Measurements from ENCODE around the gene DNAH17.

DNAH17 gene

DNA sequence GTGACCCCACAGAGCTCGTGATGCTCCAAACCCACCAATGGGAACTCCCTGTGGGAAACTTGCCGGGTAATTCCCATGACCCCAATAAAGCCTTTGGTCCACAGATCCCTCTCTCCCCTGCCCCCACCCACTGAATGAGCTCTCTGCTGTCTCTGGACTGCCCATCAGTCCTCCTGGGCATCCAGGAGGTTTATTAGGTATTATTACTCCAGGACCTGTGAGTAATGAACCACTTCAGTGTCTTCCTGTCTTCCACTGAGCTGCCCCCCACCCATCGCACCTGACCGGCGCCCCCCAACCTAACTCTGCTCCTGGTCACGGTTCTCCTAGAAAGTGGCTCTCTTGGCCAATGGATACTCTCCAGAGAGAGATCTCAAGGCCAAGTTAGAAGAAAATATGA is 28.7 kb upstream of the DNAH17 start:
- no peak for DNase-seq (ENCODE audit: low read depth)

DNA sequence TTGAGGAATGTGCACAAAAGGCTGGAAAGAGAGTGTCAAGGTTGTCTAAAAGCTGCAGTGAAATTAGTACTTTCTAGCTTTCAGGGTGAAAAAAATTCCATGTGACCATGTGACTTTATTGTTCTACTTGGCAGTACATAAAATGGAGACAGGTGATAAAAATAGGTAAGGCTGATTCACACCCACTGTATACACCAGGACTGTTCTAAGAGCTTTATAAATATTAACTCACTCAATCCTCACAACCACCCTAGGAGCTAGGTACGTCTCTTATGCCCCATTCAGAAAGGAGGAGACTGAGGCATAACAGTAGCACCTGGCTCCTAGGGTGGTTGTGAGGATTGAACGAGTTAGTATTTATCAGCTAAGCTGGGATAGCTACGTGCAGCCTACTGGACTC is 28.2 kb upstream of the DNAH17 start:
- DNase-seq (ENCODE audit: low read depth) = no peak

DNA sequence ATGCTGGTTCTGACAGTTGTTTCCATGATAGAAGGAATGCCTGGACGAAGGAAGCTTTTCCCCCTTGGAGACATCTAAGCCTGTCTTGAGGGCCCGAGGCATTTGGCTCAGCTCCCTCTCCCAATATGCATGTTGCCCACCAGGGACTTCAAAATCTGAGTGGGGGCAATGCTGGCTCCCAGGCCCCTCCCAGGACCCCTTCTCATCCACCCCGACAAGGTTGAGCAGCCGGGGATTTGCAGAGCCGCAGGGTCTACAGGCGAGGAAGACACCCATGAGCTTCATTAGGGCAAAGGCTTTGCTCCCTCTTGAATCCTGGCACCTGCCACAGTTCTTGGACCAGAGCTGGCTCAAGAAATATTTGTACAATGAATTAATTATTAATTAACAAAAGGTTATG is 25.1 kb upstream of the DNAH17 start:
- DNase-seq (ENCODE audit: low read depth) = no peak

DNA sequence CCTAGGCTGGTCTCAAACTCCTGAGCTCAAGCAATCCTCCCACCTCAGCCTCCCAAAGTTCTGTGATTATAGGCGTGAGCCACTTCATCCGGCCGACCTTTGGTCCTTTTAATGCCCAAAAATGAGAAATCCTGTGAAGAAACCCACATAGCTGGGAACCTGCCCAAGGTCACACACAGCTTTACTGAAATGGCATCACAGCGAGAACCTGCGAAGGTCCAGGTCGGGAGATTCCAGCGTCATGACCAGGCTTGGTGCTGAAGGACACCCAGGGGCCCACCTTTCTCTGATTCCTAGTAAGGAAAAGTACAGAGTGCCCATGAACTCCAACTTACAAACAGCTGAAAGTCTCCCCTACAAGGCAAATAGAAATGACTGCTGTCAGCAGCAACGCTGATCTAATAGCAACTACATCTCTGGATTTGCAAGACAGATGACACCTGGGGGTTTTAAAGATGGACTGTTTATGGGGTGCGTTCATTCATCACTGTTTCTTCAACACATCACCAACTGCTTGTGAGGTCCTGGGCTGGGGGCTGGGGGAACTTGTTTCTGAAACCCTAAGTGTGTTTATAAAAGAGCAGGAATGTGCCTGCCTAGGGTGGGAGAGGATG is 24.5 kb upstream of the DNAH17 start:
- no peak for DNase-seq (ENCODE audit: low read depth)

DNA sequence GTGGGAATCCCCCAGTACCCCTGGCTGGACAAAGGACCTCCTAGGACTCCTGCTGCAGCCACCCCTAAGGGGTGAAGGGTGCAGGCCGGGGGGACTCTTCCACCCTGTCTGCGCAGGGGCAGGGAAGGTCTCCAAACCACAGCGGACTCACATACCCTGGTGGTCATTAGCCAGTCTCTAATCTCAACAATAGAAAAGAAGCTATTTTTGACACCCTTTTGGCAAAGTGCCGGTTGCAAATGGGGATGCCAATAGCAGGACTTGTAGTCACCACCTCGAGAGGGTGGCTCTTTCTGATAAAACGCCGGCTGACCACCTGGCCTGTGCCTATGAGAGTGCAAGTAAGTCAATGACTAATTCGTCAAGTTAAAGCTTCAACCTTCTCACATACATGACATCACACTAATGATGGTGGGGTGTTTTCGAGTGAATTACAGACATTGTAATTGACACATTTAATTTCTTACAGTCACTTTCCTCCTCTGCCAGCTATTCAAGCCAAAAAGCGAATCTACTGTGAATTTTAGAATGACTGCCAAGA is 23.1 kb upstream of the DNAH17 start:
- DNase-seq (ENCODE audit: low read depth) = no peak

DNA sequence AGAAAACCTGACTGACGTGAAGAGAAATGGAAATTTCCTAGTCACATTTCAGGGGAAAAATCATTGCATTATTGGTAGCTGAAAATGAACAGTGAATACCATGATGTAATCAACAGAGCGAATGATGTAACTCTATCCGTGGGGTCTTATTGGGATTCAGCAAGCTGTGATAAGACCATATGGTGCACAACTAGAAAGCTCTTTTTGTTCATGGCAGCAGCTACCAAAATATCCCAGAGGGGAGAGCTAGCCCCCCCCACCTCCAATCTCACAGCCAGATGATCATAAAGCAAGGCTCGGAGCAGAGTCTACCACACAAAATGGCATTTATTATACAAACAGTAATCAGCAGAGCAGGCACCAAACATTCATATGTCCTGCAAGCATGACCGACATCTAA is 22.2 kb upstream of the DNAH17 start:
- no peak for DNase-seq (ENCODE audit: low read depth)

DNA sequence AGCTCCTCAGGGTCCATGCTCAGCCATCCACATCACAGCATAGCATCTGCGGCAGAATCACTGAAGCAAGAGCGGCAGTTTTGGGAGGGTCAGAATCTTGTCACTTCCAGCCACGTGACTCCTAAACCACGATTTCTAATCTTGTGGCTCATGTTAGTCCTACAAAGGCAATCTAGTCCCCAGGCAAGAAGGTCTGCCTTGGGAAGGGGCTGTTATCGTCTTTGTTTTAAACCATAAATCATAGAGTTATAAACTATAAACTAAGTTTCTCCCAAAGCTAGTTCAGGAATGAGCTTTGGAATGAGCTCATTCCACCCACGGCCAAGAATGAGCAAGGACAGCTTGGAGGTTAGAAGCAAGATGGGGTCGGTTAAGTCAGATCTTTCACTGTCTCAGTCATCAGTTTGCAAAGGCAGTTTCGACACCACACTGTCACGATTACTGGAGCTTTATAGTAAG is 20.8 kb upstream of the DNAH17 start:
- DNase-seq (ENCODE audit: low read depth) = no peak

DNA sequence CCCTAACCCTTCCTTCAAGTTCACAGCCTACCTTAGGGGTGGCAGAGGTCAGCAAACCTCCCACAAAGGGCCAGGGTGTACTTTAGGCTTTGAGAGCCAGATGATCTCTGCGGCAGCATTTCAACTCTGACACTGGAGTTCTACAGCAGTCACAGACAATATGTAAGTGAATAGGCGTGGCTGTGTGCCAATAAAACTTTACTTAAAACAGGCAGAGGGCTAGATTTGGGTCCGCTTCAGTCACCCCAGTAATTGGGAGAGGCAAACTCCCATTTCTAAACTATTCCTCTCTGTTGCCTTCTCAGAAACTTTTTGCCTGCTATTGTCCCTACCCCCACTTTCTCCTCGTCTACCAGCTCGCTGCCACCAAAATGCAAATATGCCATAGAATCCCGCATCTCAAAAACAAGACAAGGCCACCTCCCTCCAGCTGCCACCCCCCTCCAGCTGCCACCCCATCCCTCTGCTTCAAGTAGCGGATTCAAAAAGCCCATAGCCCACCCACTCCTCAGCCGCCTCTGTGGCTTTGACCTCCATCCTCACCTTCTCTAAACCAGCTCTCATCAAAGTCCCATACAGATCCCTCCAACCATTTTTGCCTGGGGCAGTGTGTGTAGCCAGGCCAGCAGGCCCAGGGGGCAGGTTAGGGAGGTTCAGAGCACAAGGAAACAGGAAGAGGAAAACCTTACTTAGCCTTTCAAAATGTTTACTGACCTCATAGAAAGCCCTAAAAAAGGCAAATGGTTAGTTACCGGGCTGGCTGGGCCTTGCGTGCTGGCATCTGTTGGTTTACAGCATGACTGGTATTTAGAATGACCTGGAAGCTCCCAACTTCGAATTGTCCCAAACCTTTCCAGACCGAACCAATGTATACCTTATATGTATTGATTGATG is 19.9 kb upstream of the DNAH17 start:
- no peak for DNase-seq (ENCODE audit: low read depth)

DNA sequence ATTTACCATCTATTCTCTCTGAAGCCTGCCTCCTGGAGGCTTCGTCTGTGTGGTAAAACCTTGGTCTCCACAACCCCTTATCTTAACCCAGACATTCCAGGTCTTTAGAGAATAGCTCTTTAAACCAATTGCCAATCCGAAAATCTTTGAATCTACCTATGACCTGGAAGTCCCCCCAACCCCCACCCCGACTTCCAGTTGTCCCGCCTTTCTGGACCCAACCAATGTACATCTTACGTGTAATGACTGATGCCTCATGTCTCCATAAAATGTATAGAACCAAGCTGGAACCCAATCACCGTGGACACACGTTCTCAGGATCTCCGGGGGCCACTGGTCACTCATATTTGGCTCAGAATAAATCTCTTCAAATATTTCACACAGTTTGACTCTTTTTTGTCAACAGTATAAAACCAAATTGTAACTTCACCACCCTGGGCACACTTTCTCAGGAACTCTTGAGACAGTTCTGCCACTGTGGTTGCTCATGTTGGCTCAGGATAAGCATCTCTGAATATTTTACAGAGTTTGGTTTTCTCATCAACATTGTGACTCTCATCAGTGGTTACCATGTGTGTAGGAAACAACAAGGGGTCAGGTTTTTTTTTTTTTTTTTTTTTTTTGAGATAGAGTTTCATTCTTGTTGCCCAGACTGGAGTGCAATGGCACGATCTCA is 18.1 kb upstream of the DNAH17 start:
- no peak for DNase-seq (ENCODE audit: low read depth)

DNA sequence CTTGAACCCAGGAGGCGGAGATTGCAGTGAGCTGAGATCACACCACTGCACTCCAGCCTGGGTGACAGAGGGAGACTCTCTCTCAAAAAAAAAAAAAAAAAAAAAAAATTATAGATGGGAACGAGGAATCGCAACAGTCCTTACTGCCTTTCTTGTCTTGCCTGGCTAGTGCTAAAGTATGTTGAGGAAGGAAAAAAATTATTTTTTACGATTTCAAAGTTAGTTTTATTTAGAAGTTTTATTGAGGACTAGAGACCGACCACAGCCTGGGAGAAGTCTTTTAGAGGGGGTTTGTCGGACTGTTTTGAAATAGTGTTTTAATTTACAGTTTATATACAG is 15.8 kb upstream of the DNAH17 start:
- no peak for DNase-seq (ENCODE audit: low read depth)

DNA sequence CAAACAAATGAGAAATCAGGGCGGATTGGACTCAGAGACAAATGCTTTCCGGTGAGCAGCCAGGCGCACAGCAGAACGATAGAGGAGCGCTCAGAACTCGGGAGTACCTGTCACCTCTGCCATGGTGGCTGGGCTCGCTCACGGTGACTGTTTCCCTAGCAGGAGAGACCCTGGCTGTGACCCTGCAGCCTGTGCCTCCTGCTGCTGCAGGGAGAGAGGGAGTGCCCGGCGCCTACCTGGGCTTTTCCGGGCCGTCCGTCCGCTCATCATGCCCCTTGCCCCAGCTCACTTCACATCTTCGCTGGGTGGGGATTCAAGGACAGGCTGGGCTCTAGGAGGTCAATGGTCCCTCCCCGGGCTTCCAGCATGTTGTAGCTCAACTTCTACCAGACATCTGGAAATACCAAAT is 14.1 kb upstream of the DNAH17 start:
- DNase-seq (ENCODE audit: low read depth) = no peak

DNA sequence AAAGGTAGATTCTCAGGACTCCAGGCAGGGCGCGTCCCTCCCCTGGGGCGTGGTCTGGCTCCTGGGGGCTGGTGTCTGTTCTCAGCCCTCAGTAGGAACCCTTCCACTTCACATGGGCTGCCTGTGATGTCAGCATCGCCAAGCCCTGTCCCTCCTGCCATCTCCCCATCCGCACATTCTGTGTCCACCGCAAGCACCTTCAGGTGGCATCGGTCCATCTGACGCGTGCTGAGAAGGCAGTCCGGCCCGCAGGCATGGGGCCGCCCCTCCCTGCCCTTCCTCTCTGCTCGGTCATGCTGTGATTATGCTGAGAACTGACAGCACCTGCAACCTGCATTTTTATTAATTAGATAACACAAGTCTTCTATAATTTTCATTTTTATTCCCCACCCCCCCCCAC is 12.7 kb upstream of the DNAH17 start:
- DNase-seq (ENCODE audit: low read depth) = no peak

DNA sequence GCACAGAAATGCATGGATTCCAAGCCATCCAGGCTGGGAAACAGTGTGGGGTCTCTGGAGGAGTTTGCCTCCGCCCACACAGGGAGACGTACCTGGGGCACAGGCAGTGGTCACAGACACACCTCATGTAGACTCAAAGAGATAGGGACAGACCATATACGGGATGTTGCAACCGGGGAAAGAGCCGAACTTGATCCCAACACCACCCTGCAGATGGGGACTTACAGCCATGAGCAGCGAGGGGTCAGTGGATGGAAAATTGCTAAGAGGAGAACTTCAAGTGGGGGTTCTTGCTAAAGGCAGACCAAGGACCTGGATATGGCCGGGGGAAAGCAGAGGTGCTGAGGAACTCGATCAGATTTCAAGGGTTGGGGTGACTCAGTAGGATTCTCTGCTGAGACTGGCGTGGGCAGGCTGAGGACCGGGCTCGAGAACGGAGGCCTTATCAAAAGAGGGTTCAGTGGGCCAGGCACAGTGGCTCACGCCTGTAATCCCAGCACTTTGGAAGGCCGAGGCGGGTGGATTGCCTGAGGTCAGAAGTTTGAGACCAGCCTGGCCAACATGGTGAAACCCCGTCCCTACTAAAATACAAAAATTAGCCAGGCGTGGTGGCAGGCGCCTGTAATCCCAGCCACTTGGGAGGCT is 12.0 kb upstream of the DNAH17 start:
- DNase-seq (ENCODE audit: low read depth) = no peak

DNA sequence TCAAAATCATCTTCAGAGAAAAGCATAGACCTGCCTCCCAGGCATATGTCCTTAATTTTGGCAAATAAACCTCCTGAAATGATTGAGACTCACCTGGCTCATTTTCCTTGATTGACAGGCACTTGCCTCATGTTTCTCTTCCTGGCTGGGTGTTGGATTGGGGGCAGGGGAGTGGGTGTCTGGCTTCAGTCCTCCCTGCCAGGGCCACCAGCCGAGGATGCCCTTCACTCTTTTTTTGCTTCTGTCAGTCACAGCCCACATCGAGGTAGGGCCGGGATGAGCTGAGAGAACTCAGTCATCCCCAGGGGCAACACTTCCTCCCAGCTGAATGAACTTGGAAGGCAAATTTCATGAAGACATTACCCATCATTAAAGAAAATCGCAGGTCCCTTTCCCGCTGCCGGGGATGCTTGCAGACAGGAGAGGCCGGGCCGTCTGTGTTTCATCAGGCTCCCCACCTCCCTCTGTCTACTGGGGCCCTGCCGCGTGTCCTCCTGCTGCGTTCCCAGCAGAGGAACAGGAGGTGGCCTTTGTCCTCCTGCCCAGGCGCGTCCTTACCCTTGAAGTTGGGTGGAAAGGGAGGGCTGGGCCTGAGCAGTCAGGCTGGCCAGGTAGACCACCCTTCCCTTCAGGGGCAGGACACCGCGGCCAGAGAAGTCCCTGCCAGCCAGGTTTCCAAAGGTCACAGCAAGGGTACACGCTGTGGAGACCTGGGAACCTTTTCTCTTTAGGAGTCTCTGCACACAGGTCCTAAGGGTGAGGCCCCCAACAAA is 11.2 kb upstream of the DNAH17 start:
- no peak for DNase-seq (ENCODE audit: low read depth)

DNA sequence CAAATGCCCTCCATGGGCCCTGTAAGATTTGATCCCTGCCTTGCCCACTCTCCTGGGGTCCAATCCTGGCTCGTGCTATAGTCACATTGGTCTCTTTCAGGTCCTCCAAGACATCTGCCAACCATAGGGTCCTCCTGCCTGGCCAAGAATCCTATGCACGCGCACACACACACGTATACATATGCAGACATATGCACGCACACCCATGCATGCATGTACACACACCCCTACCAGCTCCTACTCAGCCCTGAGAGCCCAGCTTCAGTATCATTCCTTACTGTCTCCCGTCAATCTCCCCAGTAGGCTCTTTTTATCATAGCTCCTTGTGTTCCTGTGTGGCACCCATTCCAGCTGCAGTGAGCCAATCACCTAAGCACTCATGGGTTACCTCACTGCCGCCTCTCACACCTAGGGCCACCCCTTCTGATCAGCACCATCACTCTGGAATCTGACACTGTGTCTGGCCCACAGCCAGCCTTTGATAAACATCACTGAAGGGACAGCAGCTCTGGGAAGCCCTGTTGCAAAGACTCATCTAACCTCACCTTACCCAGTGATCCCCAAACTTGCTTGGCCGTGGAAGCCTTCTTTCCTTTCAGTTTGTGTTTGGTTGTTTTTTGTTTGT is 7.9 kb upstream of the DNAH17 start:
- DNase-seq (ENCODE audit: low read depth) = no peak

DNA sequence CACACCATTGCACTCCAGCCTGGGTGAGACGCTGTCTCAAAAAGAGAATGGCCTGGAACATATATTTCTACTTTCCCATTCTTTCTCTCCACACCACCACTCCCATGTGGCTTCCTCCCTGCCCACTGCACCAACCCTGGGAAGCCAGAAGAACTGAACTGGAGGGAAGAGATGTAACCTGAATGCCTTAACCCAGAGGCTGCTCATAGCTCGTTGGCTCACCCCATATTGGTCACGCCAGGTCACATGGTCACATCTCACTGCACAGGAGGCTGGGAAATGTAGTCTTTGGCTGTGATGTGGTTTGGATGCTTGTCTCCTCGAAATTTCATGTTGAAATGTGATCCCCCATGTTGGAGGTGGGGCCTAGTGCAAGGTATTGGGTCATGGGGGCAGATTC is 5.9 kb upstream of the DNAH17 start:
- DNase-seq (ENCODE audit: low read depth) = no peak

DNA sequence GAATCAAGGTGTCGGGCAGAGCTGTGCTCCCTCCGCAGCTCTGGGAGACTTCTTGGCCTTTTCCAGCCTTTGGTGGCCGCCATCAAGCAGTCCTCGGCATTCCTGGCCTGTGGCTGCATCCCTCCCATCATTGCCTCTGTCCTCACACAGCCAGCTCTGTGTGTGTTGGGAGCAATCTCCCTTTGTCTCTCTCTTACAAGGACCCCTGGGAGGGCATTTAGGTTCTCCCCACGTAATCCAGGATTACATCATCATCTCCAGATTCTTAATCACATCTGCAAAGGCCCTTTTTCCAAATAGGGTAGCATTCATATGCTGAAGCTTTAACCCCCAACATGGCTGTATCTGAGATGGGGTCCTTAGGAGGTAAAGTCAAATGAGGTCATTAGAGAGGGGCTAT is 4.1 kb upstream of the DNAH17 start:
- no peak for DNase-seq (ENCODE audit: low read depth)

DNA sequence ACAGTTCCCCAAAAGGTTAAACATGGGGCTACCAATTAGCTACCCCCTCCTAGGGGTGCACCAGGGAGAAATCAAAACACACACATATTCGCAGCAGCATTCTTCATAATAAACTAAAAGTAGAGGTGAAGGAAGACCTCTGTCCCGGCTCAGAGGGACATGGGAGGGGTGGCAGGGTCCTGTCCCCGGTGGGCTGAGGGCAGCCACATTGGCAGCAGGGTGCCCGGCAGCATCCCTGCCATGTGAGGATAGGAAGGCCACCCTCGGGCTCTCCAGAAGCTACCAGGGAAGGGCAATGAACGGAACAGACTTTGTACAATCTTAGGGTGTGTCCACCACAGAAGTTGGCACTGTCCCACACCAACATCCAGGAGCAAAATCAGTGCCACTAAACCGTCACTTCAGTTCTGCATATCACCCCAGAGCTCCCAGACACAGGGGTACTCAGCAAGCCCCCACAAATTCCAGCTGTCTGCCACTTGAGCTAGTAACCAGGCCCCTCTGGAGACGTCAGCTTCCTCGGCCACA is 3.1 kb upstream of the DNAH17 start:
- DNase-seq (ENCODE audit: low read depth) = no peak

DNA sequence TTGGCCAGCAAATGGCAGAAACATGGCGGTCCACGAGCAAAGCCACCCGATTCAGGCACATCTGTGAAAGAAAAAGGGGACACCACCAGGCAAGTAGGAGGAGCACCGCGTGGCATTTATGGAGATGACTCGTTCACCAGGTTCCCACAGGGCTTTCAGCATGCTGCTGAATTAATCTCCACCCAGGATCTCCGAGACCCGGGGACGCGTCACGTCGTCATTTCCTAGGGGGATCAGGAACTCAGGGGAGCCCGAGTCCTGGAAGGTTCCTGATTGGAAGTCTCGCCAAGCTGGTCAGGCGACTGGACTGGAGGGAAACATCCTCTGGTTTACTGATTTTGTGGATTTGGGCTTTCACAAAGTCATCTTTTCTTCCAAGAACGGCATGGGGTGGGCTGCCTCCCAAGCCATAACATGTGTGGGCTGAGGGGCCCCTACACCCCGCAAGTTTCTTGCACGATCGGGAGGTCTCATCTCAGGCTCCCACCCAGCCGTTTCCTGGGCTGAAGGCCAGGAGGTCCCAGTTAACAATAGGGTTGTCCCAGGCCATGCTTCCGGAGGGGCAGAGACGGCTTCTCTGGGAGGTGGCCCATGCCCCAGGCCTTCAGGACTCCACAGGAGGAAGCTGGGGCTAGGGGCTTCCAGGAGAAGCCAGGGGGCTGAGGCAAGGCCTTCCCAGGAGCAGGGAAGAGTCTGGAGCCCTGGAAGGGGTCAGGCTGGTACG is 645 bp downstream of the DNAH17 start:
- no peak for DNase-seq (ENCODE audit: low read depth)

DNA sequence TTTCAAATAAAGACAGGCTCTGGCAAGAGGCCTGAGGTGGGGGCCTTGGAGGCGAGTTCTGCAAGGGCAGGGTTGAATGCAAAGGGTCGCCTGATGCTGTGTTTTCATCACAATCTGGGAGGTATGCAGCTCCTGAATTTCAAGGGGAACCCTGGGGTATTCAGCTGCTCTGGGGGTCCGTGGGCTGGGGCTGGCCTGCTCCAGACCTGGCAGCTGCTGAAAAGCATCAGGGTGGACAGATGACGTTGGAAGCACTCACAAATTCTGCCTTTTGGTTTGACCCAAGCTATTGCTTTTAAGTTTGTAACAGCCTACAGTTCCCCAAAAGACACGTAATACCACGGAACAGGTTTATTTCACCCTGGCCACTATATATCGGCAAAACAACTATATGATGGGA is 1.3 kb downstream of the DNAH17 start:
- DNase-seq (ENCODE audit: low read depth) = no peak
